GM12891 (cell line): Measurements from ENCODE around the gene RRP8.

ENCODE experiments used
- POLR2A ChIP-seq: IDR thresholded peaks from 2 replicates; pipeline ENCODE4 v1.6.1; 2011; ENCODE audit warnings: low read depth, low read length, control low read depth
- POLR2AphosphoS5 ChIP-seq: IDR thresholded peaks from 2 replicates; pipeline ENCODE4 v1.6.1; 2011; ENCODE audit warnings: low read depth, low read length, control low read depth
- POU2F2 ChIP-seq: IDR thresholded peaks from 2 replicates; pipeline ENCODE4 v1.6.1; 2011; ENCODE audit warnings: low read depth, mild to moderate bottlenecking, control low read depth, low read length, moderate library complexity
- SPI1 ChIP-seq: IDR thresholded peaks from 2 replicates; pipeline ENCODE4 v1.6.1; 2011; ENCODE audit warnings: low read depth, low read length, control low read depth
- TAF1 ChIP-seq: IDR thresholded peaks from 2 replicates; pipeline ENCODE4 v1.6.1; 2011; ENCODE audit warnings: low read depth, low read length, control low read depth

- TF ChIP-seq POLR2A (no peak), SPI1 (no peak), POLR2AphosphoS5 (no peak), TAF1 (no peak), POU2F2 (no peak)
Measured at GRCh38 chr11:6625156-6625831, 21.9 kb upstream of the RRP8 start.
